Fibroblast of the conjunctiva (primary cell): ENCODE data around the gene FAM184A.
"Not testable (repeated sequence)": the region's sequence is repeated elsewhere in the genome, so short reads cannot be mapped to it uniquely, and the experiment has no call there.

Experiments
- DNase-seq: peaks from one replicate; pipeline ENCODE4 v3.0.0-alpha.2; 2010; ENCODE audit warnings: low read depth

Gene FAM184A

DNA sequence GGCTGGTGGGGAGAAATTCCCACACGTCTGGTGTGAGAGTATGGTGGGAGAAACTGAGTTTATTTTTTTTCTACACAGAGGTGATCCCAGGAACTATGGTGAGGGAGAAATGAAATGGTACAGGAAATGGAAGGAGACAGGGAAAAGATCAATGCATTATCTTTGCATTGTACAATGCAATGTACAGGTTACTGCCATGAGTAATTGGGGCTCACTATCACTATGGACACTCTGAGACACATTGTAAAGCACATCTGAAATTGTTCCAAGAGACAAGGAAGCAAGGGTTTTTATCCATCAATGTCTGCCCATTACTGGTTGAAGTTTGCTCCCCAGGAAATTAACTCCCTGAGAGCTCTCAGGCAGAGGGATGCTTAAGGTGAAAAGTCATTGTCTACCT lies 21.7 kb upstream of the FAM184A start:
- DNase-seq: no peak

DNA sequence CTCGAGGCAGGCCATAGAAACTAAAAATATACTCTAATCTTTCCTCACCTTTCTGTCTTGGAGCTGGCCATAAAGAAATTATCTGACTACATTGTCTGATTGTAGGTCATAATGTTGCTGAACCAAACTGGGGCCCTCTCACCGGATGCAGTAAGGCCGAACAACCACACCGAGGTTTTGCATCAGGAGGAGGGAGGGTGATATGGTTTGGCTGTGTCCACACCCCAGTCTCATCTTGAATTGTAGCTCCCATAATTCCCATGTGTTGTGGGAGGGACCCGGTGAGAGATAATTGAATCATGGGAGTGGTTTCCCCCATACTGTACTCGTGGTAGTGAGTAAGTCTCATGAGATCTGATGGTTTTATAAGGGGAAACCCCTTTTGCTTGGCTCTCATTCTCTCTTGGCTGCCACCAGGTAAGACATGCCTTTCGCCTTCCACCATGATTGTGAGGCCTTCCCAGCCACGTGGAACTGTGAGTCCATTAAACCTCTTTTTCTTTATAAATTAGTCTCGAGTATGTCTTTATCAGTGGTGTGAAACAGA lies 19.4 kb upstream of the FAM184A start:
- not testable (repeated sequence) for DNase-seq

DNA sequence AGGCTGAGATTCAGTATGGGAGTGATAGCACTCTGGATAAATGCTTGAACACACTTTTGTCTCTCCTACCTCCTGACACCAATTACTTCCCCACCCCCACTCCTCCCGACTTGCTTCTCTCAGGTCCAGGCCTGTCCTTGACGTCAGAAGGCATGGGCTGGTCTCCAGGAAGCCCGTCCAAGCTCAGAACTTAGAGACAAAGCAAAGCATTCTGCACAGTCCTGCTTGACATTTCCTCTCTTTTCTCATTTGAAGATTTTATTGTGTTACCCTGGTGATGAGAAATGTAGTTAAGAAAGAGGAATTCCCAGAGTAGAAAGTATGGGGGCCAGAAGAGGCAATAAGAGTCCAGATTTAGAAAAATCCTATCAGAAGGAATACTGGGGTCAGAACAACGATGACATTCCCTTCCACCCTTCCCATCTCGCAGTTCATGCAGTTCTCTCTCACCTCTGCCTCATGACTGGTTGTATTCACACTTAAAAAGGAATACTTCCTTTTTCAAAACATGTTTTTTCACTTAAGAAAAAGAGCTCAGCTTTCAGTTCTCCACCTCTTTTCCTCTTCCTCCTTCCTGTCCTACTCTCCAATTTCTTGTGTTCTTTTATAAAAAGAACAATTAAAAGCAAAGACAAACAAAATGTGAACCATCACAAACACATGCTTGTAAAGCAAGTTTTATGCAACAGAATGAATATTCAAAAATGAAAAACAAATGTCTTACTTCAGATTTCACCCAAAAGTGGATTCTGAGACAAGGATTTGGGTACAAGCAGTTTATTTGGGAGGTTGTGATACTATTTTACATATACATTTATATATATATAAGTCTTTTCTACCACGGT lies 18.5 kb upstream of the FAM184A start:
- no peak for DNase-seq

DNA sequence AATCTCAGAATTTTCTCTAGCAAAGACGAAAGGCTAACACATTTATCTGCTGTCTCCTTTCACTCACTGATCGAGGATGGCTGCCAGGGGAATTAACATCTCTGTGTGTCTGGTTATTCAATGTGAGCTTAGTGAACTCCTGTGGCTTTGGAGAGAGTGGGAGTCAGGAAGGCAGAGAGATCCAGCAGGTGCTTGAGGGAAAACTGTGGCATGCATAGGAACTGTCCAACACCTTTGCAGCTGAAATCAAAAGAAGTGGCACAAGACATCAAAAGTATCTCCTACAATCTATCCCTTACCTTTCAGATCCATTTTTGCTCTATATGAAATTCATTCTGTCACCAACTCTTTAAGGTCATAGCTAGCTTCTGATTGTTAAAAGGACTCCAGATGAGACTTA lies 11.8 kb upstream of the FAM184A start:
- no peak for DNase-seq

DNA sequence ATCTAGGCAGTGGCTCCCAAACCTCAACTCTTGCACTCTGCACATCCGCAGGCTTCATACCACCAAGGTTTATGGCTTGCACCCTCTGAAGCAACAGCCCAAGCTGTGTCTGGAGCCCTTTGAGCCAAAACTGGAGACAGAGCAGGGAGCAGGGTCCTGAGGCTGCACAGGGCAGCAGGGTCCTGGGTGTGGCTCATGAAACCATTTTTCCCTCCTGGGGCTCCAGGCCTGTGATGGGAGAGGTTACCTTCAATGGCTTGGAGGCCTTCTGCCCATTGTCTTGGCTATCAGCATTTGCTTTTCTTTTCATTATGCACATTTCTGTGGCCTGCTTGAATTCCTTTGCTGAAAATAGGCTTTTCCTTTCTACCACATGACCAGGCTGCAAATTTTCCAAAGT lies 6.3 kb upstream of the FAM184A start:
- DNase-seq: no peak

DNA sequence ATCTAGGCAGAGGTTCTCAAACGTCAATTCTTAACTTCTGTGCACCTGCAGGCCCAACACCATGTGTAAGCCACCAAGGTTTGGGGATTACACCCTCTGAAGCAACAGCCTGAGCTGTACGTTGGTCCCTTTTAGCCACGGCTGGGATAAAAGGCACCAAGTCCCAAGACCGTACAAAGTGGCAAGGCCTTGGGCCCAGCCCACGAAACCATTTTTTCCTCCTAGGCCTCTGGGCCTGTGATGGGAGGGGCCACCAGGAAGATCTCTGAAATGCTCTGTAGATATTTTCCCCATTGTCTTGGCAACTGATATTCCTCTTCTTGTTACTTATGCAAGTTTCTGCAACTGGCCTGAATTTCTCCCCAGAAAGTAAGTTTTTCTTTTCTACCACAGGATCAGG lies 4.5 kb upstream of the FAM184A start:
- no peak for DNase-seq

DNA sequence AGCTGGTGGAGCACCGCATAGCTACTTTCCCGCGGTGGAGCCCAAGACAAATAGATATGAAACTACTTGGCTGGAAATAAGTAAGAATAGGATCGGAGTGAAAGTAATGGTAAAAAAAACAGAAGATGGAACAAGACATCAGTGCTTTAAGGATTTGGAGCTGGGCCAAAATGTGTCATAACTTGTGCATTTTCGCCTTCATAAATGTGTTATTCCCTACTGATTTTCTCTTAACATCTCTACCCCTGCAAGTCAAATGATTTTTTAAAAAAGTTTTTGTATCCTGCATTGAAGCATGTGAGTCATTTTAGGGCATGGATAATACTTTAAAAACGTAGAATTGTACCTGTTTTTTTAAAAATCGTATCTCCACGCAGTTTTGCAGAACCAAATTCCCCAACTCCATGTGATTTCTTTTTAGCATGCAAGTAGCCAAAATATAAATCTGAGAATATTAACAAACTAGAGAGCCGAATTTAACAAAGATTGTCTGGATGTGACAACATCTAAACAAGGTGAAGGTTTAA lies 882 bp upstream of the FAM184A start:
- peak; percentile 36 for DNase-seq

DNA sequence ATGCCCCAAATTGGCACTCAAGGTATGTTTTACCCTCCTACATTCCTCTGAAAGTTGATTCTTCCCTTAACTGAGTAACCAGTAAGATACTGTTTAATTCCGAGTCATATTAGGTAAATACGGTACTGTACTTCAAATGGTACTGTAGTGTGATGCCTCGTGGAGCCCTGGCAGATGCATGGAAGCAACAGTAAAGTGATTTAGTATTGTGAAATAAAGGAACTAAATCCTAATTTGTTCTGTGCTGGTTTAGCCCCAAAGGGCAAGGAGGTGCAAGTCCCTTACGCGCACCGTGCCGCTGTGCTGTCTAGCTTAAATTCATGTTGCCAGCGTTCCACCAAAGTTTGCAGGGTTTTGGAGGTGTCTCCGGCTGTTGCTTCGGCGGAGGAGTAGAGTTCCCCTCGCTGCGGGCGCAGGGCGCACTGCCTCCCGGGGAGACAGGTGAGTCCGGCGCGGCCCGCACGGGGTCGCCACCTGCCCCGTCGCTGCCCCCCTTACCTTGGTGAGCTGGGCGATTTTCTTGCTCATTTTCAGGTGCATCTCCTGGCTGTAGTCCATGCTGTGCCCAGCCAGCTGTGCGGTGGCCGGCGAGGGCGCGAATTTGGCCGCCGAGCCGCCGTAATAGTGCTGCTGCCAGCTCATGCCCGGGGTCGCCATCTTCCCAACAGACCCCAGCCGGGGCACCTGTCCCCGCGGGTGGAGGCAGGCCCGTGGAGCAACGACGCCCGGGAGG lies 655 bp downstream of the FAM184A start:
- DNase-seq: no peak

DNA sequence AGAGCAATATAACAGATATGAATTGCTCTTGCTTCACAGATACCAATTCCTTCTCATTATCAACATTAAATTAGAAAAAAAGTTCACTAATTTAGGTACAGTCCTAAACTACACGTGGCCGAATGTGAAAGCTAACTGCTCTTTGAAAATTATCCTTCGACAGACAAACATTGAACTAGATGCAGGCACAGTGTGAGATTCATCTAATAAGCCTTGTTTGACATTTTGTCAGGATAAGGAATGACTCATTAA lies 1.1 kb downstream of the FAM184A start:
- no peak for DNase-seq

DNA sequence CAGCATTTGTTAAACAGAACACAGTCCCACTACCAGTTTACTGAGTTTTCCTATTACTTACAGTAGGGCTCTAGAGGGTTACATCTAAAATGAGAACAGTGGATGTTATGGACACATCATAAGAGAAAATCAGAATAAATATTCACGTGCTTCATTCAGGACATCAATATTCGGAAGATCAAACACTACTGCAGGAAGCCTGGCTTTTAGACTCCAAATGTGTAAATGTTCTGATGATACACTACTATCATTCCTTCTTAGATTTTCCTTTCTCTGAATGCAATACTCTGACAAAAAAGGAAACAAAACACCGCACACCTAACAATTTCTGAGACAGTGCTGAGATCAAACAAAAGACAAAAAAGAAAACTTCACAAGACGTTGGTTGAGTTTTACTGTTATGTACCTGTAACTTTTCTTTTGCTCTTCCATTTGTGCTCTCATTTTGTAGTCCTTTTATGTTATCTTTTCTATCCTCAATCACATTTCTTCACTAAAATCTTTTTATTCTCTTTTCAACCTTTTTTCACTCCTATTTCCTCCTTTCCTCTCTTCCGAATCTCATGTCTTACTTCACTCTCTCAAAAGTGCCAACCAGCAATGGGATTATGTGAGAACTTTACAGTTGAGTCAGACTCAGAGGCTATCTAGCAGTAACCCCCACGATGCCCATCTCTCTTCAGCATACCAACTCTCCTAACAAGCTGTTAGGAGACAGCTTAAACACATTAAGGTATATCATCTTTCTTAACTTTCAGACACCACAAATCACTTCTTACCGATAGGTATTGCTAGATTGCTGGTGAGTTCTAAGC lies 1.7 kb downstream of the FAM184A start:
- DNase-seq: no peak

DNA sequence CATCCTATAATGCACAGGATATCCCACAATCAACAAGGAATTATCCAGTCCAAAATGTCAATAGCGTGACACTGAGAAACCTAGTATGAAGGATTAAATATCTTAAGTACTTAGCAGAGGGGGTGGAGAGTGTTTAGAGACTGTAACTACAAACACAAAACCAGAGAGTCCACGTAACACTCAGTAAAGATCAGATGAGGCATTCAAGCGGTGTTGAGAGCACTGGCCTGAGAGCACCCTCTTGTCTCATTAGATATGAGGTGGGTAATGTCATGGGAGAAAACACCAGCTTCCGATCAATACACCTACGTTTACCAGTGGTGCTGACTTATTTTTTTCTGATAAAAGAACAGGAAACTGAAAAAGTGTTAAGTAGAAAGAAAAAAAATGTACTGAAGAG lies 2.3 kb downstream of the FAM184A start:
- DNase-seq: no peak

DNA sequence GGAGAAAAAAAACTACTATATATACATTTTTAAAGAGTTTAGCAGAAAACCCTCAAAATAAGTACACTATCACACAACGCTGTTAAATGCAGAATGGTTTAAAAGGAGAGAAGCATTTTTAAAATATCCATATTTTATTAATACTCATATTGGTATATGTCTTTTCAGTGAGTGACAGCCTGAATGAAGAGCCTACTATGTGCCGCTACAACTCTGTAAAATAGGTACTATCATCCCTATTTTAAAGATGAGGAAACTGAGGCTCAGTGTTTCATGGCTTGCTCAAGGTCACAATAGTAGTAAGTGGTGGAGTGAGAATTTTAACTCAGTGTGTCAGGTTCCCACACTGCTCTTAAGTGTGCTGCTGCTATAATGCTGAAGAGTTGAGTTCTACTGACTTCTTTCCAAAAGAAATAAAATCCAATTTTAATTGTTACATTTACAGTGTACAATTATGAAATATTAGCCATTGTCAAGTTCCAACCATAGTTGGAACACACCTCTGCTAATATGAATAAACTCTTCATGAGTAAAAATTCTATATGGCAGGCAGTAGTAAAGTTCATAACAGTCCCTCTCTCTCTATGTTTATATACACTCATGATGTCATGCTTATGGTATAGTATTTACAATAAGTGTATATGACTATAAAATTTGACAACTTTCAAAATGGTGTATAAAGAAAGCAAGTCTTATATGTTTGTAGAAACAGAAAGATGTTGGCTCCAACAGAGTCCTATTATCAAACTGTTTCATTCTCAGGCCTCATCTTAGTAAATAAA lies 3.1 kb downstream of the FAM184A start:
- no peak for DNase-seq

DNA sequence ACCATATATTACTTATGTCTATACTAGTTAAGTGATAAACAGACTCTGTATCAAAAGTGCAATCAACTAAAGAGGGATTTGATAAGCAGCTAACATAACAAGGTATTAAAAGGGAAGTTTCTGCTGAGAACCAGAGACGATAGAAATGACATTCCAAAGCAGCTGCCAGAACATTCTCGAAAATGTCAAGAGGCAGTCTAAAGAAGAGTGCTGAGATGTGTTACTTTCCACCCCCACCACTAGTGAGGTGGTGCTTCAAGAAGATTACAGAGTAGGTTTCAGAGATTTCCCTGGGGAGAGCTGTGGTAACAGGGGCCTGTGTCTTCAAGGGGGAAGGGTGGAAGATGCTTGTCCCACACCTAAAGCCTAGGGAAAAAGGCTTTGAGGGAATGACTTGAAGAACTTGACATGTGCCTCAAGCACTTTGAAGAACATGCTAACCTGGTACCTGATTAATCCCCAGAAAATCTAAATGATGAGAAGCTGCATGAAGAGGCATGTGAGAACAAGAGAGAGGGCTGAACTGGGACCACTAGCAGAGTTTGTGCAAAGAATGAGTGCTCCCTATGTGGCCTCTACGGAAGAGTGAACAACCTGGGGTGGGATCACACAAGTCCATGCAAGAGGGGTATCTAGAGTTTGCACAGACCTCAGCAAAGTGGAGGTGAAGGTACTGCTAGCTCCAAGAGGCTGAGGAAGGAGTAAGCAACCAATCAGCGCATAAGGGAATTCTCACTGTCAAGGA lies 5.0 kb downstream of the FAM184A start:
- no peak for DNase-seq

DNA sequence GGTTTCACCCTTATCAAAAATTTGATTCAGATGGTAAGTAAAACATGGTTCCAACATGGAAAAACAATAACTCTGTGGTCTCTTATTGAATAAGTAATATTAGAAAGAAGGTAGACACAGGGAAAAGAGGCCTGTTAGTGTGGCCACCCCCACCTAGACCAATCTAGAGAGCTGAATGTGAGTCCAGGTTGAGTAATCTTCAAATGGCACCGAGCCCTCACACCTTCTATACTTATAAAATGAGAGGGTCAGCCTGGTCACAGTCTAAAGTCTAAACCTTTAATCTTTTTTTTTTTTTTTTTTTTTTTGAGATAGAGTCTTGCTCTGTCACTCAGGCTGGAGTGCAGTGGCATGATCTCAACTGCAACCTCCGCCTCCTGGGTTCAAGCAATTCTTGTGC lies 6.9 kb downstream of the FAM184A start:
- DNase-seq: no peak

DNA sequence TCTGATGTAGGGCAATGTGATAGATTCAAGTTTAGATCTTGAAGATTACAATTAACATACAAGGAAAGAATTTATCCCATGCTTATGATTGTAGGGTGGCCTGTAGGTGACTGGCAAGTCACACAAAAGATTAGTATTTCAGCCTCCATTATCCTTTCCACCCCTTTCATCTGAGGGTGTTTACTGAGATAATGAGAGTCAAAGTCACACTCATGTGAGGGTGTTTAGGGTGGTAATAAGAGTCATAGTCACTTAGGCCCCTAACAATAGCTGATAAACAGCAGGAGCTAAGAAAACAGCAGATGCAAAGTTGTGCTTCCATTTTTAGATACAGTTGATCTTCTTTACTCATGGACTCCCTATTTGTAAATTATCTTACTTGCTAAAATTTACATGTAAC lies 11.4 kb downstream of the FAM184A start:
- DNase-seq: no peak

DNA sequence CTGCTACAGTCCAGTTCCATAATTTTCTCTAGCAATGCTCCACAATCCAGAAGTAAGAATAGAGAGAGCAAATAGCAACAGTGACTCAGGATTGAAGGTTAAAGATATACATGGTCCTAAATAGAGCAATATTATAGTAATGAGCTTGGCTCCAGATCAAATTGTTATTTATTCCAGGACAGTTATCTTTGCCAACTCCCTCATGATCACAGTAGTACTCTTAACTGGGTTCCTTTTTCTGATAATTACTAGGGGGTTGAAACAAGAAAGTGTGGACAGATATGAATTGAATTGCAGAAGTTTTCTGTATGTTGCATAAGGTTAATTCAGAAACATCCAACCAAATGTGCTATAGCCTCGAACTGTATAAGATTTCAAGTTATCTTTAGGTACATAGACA lies 11.9 kb downstream of the FAM184A start:
- no peak for DNase-seq

DNA sequence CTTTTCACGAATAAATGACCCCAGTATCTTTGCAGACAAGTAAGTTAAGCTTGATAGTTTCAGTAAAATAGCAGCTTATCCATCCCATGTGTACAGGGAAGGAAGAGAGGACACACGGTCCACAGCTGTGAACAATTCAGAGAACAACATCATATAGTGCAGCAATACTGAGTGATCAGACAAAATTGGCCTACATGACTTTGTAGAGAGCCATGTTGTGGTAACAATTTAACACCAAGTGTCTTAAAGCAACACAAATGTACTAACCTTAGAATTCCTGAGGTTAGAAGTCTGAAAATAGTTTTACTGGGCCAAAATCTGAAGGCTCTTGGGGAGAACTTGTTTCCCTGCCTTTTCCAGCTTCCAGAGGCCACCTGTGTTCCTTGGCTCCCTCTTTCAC lies 12.5 kb downstream of the FAM184A start:
- DNase-seq: no peak

DNA sequence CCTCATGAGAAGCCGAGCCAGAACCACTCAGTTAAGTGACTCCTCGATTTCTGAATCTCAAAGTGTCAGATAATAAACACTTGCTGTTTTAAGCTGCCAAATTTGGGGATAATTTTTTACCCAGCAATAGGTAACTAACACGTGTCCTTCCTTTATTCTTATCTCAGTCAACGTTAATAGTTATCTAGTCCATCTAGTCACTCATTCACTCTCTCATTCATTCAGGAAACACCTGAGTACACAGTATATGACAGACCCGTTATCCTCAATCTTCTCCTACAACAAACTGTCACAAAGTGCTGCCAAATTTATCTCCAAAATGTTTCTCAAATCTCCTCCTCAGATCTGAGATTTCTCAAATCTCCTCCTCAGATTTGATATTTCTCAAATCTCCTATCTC lies 13.1 kb downstream of the FAM184A start:
- no peak for DNase-seq

DNA sequence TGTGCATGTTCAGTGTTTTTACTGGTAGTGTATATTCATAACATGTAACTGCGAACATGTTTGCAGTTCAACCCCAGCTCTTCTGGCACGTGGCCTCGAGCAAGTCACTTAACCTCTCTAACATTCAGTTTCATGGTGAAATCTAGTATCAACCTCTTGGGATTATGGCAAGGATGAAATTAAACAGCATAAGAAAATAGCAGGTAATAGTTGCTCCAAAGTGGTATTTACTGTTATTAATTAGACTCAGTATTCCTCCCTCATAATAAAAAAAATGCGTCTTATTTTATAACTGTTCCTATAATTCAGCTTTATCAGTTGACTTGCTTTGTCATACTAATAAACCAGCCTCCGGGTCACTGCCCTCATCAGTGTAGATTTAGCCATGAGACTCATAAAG lies 15.0 kb downstream of the FAM184A start:
- DNase-seq: no peak

DNA sequence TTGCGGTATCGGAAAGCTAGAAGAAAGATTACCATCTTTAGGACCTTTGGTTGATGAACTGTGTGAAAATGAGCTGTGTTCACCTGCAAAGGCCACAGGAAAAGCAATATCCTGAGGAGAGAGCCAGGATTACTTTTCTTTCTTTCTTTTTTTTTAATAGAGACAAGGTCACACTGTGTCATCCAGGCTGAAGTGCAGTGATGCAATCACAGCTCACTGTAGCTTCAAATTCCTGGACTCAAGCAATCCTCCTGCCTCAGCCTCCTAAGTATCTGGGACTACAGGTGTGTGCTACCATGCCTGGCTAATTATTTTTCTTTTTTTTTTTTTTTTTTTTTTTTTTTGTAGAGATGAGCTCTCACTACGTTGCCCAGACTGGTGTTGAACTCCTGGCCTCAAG lies 17.2 kb downstream of the FAM184A start:
- DNase-seq: no peak
